Suprapubic skin (tissue), 4 donors: ENCODE results near the gene DNAI7. TPM values are rescaled to one million over a fixed set of nuclear protein-coding genes. Genes with fewer than 3 reads are reported as not detected.

Experiments used
- DNase-seq, 2 donors: peaks; one replicate each; pipeline ENCODE4 v3.0.0-alpha.2; 2019; ENCODE audit warnings: low spot score in 2 of 2
- H3K27ac ChIP-seq: fragments of 200-600 bp; sonication (generic); one replicate; pipeline ENCODE4 v1.5.1; 2019
- H3K27me3 ChIP-seq: fragments of 200-600 bp; sonication (generic); one replicate; pipeline ENCODE4 v1.5.1; 2019
- H3K36me3 ChIP-seq: fragments of 200-600 bp; sonication (generic); one replicate; pipeline ENCODE4 v1.5.1; 2019
- H3K4me1 ChIP-seq: fragments of 200-600 bp; sonication (generic); one replicate; pipeline ENCODE4 v1.5.1; 2019
- H3K4me3 ChIP-seq: fragments of 200-600 bp; sonication (generic); one replicate; pipeline ENCODE4 v1.5.1; 2019; ENCODE audit warnings: mild to moderate bottlenecking
- H3K9me3 ChIP-seq: fragments of 200-600 bp; sonication (generic); one replicate; pipeline ENCODE4 v1.5.1; 2019
- CTCF ChIP-seq, 2 donors: fragments of 200-600 bp in 1 of 2; fragments of 450-650 bp in 1 of 2; sonication (generic) in 1 of 2; IDR thresholded peaks; one replicate each; pipeline ENCODE4 v1.5.1; 2016 to 2019; ENCODE audit warnings: antibody characterized with exemption in 2 of 2, mild to moderate bottlenecking in 1 of 2, moderate library complexity in 1 of 2
- EP300 ChIP-seq: sonication (generic); formaldehyde crosslinking; IDR thresholded peaks from one replicate; pipeline ENCODE4 v1.6.1; 2017; ENCODE audit warnings: antibody characterized with exemption
- POLR2A ChIP-seq, 2 donors: fragments of 450-650 bp; IDR thresholded peaks; one replicate each; pipeline ENCODE4 v1.6.1; 2017; ENCODE audit warnings: antibody characterized with exemption in 2 of 2, mild to moderate bottlenecking in 2 of 2, moderate library complexity in 2 of 2
- POLR2AphosphoS5 ChIP-seq, 3 donors: sonication (generic); formaldehyde crosslinking; IDR thresholded peaks; one replicate each; pipeline ENCODE4 v1.6.1; 2017; ENCODE audit warnings: antibody characterized with exemption in 3 of 3
- WGBS: methylation state at CpG from one replicate; pipeline ENCODE4 v1.1.5; 2018; 5-methylcytosine and 5-hydroxymethylcytosine counted together
- total RNA-seq, 4 donors: library from RNA; depleted of rRNA; stranded (reverse); fragments of >200 nt; gene quantifications; one replicate each; pipeline ENCODE4 v1.1.0, GENCODE V29; 2016

DNAI7 gene
- total RNA-seq, 4 donors from 2014 or later, result 1.2 to 3.0 (median 1.2) TPM; not detected in 1

GRCh38 chr12:25121110-25121509, 73.8 kb downstream of the DNAI7 start:
- WGBS, result 86% methylated on average over 6 of the region's 6 CpGs
- H3K4me1 ChIP-seq, result no peaks in the 10 kb centered on the region
- no peaks in the 10 kb centered on the region for H3K27me3 ChIP-seq
- TF ChIP-seq POLR2AphosphoS5 (IDR thresholded peaks at IDR 0.05), result no peak
- TF ChIP-seq POLR2A (IDR thresholded peaks at IDR 0.05), result no peak
- TF ChIP-seq CTCF (IDR thresholded peaks at IDR 0.05), result no peak
- TF ChIP-seq EP300, result no peak
- no peaks in the 10 kb centered on the region for H3K36me3 ChIP-seq
- no peak for DNase-seq
- H3K9me3 ChIP-seq, result no peaks in the 10 kb centered on the region
- no peak overlapping the region for H3K4me3 ChIP-seq
- H3K27ac ChIP-seq, result no peak overlapping the region

GRCh38 chr12:25119020-25119419, 75.9 kb downstream of the DNAI7 start:
- Histone ChIP-seq H3K27ac (no peak overlapping the region), H3K4me3 (no peak overlapping the region), H3K36me3 (no peaks in the 10 kb centered on the region), H3K9me3 (no peaks in the 10 kb centered on the region), H3K4me1 (no peaks in the 10 kb centered on the region), H3K27me3 (no peaks in the 10 kb centered on the region)
- 77% methylated on average over 1 of the region's 1 CpG for WGBS
- TF ChIP-seq POLR2AphosphoS5 (IDR thresholded peaks at IDR 0.05) (no peak), EP300 (no peak), CTCF (IDR thresholded peaks at IDR 0.05) (no peak), POLR2A (IDR thresholded peaks at IDR 0.05) (no peak)
- no peak for DNase-seq

GRCh38 chr12:25115677-25116076, 79.3 kb downstream of the DNAI7 start:
- WGBS, result 50% methylated on average over 2 of the region's 2 CpGs
- TF ChIP-seq POLR2AphosphoS5 (IDR thresholded peaks at IDR 0.05) (no peak), POLR2A (IDR thresholded peaks at IDR 0.05) (no peak), EP300 (no peak), CTCF (IDR thresholded peaks at IDR 0.05) (no peak)
- H3K27me3 ChIP-seq, result no peaks in the 10 kb centered on the region
- no peak for DNase-seq
- H3K27ac ChIP-seq, result no peak overlapping the region
- no peaks in the 10 kb centered on the region for H3K36me3 ChIP-seq
- H3K4me1 ChIP-seq, result no peaks in the 10 kb centered on the region
- no peaks in the 10 kb centered on the region for H3K9me3 ChIP-seq
- no peak overlapping the region for H3K4me3 ChIP-seq

GRCh38 chr12:25113651-25114050, 81.3 kb downstream of the DNAI7 start:
- Histone ChIP-seq H3K36me3 (no peaks in the 10 kb centered on the region), H3K27me3 (no peaks in the 10 kb centered on the region), H3K4me1 (no peaks in the 10 kb centered on the region), H3K9me3 (no peaks in the 10 kb centered on the region), H3K27ac (no peak overlapping the region), H3K4me3 (no peak overlapping the region)
- TF ChIP-seq POLR2AphosphoS5 (IDR thresholded peaks at IDR 0.05) (no peak), POLR2A (IDR thresholded peaks at IDR 0.05) (no peak), EP300 (no peak), CTCF (IDR thresholded peaks at IDR 0.05) (no peak)
- 63% methylated on average over 3 of the region's 3 CpGs for WGBS
- no peak for DNase-seq

- Histone ChIP-seq H3K27me3 (no peaks in the 10 kb centered on the region), H3K27ac (no peak overlapping the region), H3K9me3 (no peaks in the 10 kb centered on the region), H3K4me1 (no peaks in the 10 kb centered on the region), H3K36me3 (no peaks in the 10 kb centered on the region), H3K4me3 (no peak overlapping the region)
- DNase-seq, result no peak
- no peak for TF ChIP-seq POLR2A (IDR thresholded peaks at IDR 0.05)
- no peak for TF ChIP-seq EP300
- TF ChIP-seq POLR2AphosphoS5 (IDR thresholded peaks at IDR 0.05), result no peak
- TF ChIP-seq CTCF (IDR thresholded peaks at IDR 0.05), result no peak
- 87% methylated on average over 6 of the region's 6 CpGs for WGBS
These were observed 84.7 kb downstream of the DNAI7 start for GRCh38 chr12:25110260-25110659.
